ENCODE measurements around the gene PEX7.
"Not testable (repeated sequence)": the region's sequence is repeated elsewhere in the genome, so short reads cannot be mapped to it uniquely, and the experiment has no call there.

DNA sequence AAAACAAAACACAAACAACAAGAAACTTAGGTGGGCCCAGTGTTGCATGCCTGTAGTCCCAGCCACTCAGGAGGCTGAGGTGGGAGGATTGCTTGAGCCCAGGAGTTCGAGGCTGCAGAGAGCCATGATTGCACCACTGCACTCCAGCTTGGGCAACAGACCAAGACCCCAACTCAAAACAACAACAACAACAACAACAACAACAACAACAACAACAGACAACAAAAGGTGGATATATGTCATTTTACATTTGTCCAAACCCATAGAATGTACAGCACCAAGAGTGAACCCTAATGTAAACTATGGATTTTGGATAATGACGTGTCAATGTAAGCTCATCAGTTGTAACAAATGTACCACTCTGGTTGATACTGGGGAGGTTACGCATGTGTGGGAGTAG, 127.6 kb downstream of the PEX7 start:
- not testable (repeated sequence) for TF ChIP-seq EZH2 (IDR thresholded peaks at IDR 0.05; ENCODE audit: borderline replicate concordance, low read length)
- TF ChIP-seq, protein P1, sequence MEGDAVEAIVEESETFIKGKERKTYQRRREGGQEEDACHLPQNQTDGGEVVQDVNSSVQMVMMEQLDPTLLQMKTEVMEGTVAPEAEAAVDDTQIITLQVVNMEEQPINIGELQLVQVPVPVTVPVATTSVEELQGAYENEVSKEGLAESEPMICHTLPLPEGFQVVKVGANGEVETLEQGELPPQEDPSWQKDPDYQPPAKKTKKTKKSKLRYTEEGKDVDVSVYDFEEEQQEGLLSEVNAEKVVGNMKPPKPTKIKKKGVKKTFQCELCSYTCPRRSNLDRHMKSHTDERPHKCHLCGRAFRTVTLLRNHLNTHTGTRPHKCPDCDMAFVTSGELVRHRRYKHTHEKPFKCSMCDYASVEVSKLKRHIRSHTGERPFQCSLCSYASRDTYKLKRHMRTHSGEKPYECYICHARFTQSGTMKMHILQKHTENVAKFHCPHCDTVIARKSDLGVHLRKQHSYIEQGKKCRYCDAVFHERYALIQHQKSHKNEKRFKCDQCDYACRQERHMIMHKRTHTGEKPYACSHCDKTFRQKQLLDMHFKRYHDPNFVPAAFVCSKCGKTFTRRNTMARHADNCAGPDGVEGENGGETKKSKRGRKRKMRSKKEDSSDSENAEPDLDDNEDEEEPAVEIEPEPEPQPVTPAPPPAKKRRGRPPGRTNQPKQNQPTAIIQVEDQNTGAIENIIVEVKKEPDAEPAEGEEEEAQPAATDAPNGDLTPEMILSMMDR (conservative IDR thresholded peaks at IDR 0.05 in 1 of 2, IDR thresholded peaks at IDR 0.05 in 1 of 2; ENCODE audit: extremely low read depth in 1 of 2, insufficient read depth in 1 of 2, low read depth in 1 of 2, low read length in 2 of 2): not testable (repeated sequence)

Data from mammary epithelial cell (primary cell).